Testis (tissue), 3 donors: ENCODE data around the gene GASK1A. TPM values are rescaled to one million over a fixed set of nuclear protein-coding genes. Genes with fewer than 3 reads are reported as not detected.

ENCODE experiments used
- DNase-seq: peaks from one replicate; pipeline ENCODE4 v3.0.0-alpha.2; 2019
- H3K27ac ChIP-seq, 2 donors: fragments of 200-600 bp; sonication (generic); one replicate each; pipeline ENCODE4 v1.5.1; 2019
- H3K27me3 ChIP-seq: fragments of 200-600 bp; sonication (generic); one replicate; pipeline ENCODE4 v1.5.1; 2019
- H3K36me3 ChIP-seq: fragments of 200-600 bp; sonication (generic); one replicate; pipeline ENCODE4 v1.5.1; 2017; ENCODE audit warnings: low read depth; ENCODE audit errors: missing control alignments
- H3K4me1 ChIP-seq: fragments of 200-600 bp; sonication (generic); one replicate; pipeline ENCODE4 v1.5.1; 2019
- H3K4me3 ChIP-seq, 2 donors: fragments of 200-600 bp; sonication (generic); one replicate each; pipeline ENCODE4 v1.5.1; 2017 to 2019
- H3K9me3 ChIP-seq: fragments of 200-600 bp; sonication (generic); one replicate; pipeline ENCODE4 v1.5.1; 2017
- POLR2A ChIP-seq: fragments of 450-650 bp; IDR thresholded peaks from one replicate; pipeline ENCODE4 v1.6.1; 2017; ENCODE audit warnings: antibody characterized with exemption, mild to moderate bottlenecking, moderate library complexity
- WGBS, 2 donors: methylation state at CpG; one replicate each; pipeline ENCODE4 v1.1.5; 2018; 5-methylcytosine and 5-hydroxymethylcytosine counted together
- intact Hi-C: fragments of 100-400 bp; cut with DNase I; formaldehyde crosslinking; loops from one replicate; pipeline ENCODE4 v1.15.1; 2023; ENCODE audit warnings: low total_unique reads
- polyA plus RNA-seq: library from polyadenylated mRNA; stranded (reverse); fragments of 350-450 nt; fragmentation: Illumina TruSeq; extraction: RNeasy Lipid Tissue Mini Kit (QIAGEN cat#74804); gene quantifications from one replicate; pipeline ENCODE4 v1.2.3, GENCODE V29; 2014; ENCODE audit warnings: low read depth, low replicate concordance; ENCODE audit not compliant: insufficient read depth
- total RNA-seq, 2 donors: library from RNA; depleted of rRNA; stranded (reverse); fragments of >200 nt; gene quantifications; one replicate each; pipeline ENCODE4 v1.2.3, GENCODE V29; 2016
- TF ChIP-seq, protein P1 (sequence below), 3 experiments: fragments of 450-650 bp in 2 of 3; fragments of 200-600 bp in 1 of 3; sonication (generic) in 1 of 3; IDR thresholded peaks; one replicate each; pipeline ENCODE4 v1.5.1; 2016 to 2019; ENCODE audit warnings: antibody characterized with exemption in 3 of 3, mild to moderate bottlenecking in 2 of 3, moderate library complexity in 1 of 3

The GASK1A gene
- total and polyA plus RNA-seq, 3 donors from 2014 or later = 6.2 to 22.2 (median 18.7) TPM

GRCh38 chr3:42960282-42960681 is 18.8 kb upstream of the GASK1A start:
- WGBS, 2 donors = 75 to 86% methylated on average over 5 of the region's 5 CpGs
- intact Hi-C loops = loop anchor here (10.0 kb wide), 1 partner anchor 195 kb away; no protein-coding TSS in a partner anchor
- no peaks in the 10 kb centered on the region for H3K4me1 ChIP-seq
- TF ChIP-seq POLR2A = no peak
- TF ChIP-seq, protein P1, sequence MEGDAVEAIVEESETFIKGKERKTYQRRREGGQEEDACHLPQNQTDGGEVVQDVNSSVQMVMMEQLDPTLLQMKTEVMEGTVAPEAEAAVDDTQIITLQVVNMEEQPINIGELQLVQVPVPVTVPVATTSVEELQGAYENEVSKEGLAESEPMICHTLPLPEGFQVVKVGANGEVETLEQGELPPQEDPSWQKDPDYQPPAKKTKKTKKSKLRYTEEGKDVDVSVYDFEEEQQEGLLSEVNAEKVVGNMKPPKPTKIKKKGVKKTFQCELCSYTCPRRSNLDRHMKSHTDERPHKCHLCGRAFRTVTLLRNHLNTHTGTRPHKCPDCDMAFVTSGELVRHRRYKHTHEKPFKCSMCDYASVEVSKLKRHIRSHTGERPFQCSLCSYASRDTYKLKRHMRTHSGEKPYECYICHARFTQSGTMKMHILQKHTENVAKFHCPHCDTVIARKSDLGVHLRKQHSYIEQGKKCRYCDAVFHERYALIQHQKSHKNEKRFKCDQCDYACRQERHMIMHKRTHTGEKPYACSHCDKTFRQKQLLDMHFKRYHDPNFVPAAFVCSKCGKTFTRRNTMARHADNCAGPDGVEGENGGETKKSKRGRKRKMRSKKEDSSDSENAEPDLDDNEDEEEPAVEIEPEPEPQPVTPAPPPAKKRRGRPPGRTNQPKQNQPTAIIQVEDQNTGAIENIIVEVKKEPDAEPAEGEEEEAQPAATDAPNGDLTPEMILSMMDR (IDR thresholded peaks at IDR 0.05) = no peak
- no peak overlapping the region for H3K4me3 ChIP-seq
- H3K36me3 ChIP-seq = no peaks in the 10 kb centered on the region
- H3K27ac ChIP-seq = no peak overlapping the region
- DNase-seq = no peak
- no peaks in the 10 kb centered on the region for H3K27me3 ChIP-seq
- no peaks in the 10 kb centered on the region for H3K9me3 ChIP-seq

GRCh38 chr3:42960786-42961185 is 18.3 kb upstream of the GASK1A start:
- Histone ChIP-seq H3K27me3 (no peaks in the 10 kb centered on the region), H3K27ac (no peak overlapping the region), H3K4me3 (no peak overlapping the region), H3K9me3 (no peaks in the 10 kb centered on the region), H3K4me1 (no peaks in the 10 kb centered on the region), H3K36me3 (no peaks in the 10 kb centered on the region)
- no peak for DNase-seq
- TF ChIP-seq POLR2A = no peak
- TF ChIP-seq, protein P1 (IDR thresholded peaks at IDR 0.05) = no peak
- intact Hi-C loops = loop anchor here (10.0 kb wide), 1 partner anchor 194 kb away; no protein-coding TSS in a partner anchor
- 96 to 100% methylated on average over 1 of the region's 1 CpG for WGBS, 2 donors

DNA sequence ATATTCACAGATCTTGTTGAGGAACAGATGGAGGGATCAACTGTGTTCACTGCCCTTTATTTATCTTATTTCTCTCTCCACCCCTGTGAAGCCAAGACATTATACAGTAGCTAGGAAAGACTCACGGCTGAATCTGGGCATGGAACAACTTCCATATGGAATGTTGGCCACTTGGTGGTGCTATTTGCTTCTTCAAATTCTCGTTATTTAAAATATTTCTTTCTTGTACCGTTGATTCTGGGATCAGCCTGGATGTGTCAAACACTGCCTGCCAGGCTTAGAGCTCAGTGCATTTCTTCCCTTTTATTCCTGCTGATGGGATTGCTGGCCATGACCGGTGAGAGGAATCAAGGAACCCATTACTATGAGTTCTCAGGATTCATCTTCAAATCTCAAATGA is 17.5 kb upstream of the GASK1A start:
- Histone ChIP-seq H3K36me3 (no peaks in the 10 kb centered on the region), H3K4me1 (no peaks in the 10 kb centered on the region), H3K27me3 (no peaks in the 10 kb centered on the region), H3K9me3 (no peaks in the 10 kb centered on the region), H3K27ac (no peak overlapping the region), H3K4me3 (no peak overlapping the region)
- DNase-seq = peak; percentile 72
- WGBS, 2 donors = 16 to 30% methylated on average over 4 of the region's 4 CpGs
- intact Hi-C loops = loop anchor here (10.0 kb wide), 1 partner anchor 193 kb away; no protein-coding TSS in a partner anchor
- TF ChIP-seq, protein P1 (IDR thresholded peaks at IDR 0.05) = peak; percentile 50 to 64 (median 62)
- TF ChIP-seq POLR2A = no peak

DNA sequence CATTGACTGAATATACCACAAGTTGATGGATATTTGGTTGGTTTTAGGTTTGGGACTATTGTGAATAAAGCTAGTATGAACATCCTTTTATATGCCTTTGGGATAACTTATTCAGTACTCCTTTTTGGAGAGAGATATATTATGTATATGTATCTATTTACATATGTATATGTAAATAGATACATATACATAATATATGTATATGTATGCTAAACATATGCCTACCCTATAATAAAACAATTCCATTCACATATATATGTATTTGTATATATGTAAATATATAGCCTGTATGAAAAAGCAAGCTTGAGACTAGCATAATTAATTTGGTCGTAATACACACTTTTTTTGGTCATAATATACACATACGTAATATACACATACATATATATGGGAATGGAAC is 15.8 kb upstream of the GASK1A start:
- TF ChIP-seq POLR2A = no peak
- TF ChIP-seq, protein P1 (IDR thresholded peaks at IDR 0.05) = no peak
- no peaks in the 10 kb centered on the region for H3K36me3 ChIP-seq
- 48 to 50% methylated on average over 2 of the region's 2 CpGs for WGBS, 2 donors
- H3K9me3 ChIP-seq = no peaks in the 10 kb centered on the region
- H3K27ac ChIP-seq = no peak overlapping the region
- no peak overlapping the region for H3K4me3 ChIP-seq
- H3K27me3 ChIP-seq = no peaks in the 10 kb centered on the region
- intact Hi-C loops = loop anchor here (10.0 kb wide), 1 partner anchor 192 kb away; no protein-coding TSS in a partner anchor
- no peak for DNase-seq
- H3K4me1 ChIP-seq = no peaks in the 10 kb centered on the region

- intact Hi-C loops = loop anchor here (10.0 kb wide), 1 partner anchor 191 kb away; no protein-coding TSS in a partner anchor
- Histone ChIP-seq H3K4me3 (no peak overlapping the region), H3K4me1 (no peaks in the 10 kb centered on the region), H3K27me3 (no peaks in the 10 kb centered on the region), H3K36me3 (no peaks in the 10 kb centered on the region), H3K9me3 (no peaks in the 10 kb centered on the region), H3K27ac (no peak overlapping the region)
- 89 to 94% methylated on average over 4 of the region's 4 CpGs for WGBS, 2 donors
- no peak for TF ChIP-seq POLR2A
- TF ChIP-seq, protein P1 (IDR thresholded peaks at IDR 0.05) = no peak
- no peak for DNase-seq
Measured at GRCh38 chr3:42964266-42964665, 14.8 kb upstream of the GASK1A start.
